AG04449 (cell line): ENCODE data around the gene BTNL2.

Experiments
- CTCF ChIA-PET: fragments of 350-600 bp; formaldehyde crosslinking; extraction: SDS; loops from one replicate; lab custom pipeline; 2021; ENCODE audit warnings: antibody characterized with exemption; lab: Yijun Ruan, JAX
- POLR2A ChIA-PET: fragments of 400-600, 350-600 bp; formaldehyde crosslinking; extraction: SDS; loops from one replicate; lab custom pipeline; 2020; ENCODE audit warnings: antibody characterized with exemption, inconsistent platforms; lab: Yijun Ruan, JAX
- DNase-seq: peaks from one replicate; pipeline ENCODE4 v3.0.0-alpha.2; 2010; ENCODE audit warnings: low read depth, low spot score
- H3K4me3 ChIP-seq: 2 replicates; pipeline ENCODE4 v1.5.1; 2011; ENCODE audit warnings: low read depth, mild to moderate bottlenecking, control low read depth, low read length
- TF ChIP-seq, protein P1 (sequence below): IDR thresholded peaks from one replicate; pipeline ENCODE4 v1.5.1; 2011; ENCODE audit warnings: mild to moderate bottlenecking, moderate library complexity, low read length, control low read depth, inconsistent platforms; ENCODE audit not compliant: insufficient read depth; ENCODE audit errors: missing control alignments

Gene BTNL2

DNA sequence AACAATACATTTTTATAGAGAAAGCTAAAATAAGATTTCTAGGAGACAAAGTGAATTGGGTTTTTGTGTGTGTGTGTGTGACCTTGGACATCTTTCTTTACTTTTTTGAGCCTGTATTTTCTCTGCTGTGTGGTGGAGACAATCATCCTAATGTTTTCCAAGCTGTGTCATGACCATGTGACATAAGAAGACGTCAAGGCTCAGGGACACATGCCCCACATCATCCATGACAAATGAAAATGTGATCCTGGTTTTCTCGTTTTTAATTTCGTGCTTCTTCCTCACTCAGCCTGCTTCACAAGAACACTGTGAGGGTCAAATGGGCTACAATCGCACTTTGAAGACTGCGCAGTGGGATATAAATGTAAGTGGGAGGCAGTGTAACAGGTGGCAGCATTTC lies 3.9 kb upstream of the BTNL2 start:
- TF ChIP-seq, protein P1, sequence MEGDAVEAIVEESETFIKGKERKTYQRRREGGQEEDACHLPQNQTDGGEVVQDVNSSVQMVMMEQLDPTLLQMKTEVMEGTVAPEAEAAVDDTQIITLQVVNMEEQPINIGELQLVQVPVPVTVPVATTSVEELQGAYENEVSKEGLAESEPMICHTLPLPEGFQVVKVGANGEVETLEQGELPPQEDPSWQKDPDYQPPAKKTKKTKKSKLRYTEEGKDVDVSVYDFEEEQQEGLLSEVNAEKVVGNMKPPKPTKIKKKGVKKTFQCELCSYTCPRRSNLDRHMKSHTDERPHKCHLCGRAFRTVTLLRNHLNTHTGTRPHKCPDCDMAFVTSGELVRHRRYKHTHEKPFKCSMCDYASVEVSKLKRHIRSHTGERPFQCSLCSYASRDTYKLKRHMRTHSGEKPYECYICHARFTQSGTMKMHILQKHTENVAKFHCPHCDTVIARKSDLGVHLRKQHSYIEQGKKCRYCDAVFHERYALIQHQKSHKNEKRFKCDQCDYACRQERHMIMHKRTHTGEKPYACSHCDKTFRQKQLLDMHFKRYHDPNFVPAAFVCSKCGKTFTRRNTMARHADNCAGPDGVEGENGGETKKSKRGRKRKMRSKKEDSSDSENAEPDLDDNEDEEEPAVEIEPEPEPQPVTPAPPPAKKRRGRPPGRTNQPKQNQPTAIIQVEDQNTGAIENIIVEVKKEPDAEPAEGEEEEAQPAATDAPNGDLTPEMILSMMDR: no peak
- H3K4me3 ChIP-seq: no peak overlapping the region
- DNase-seq: no peak
- POLR2A ChIA-PET: no interaction called here
- CTCF ChIA-PET: interaction anchor here (0.9 to 9.6 kb wide), 8 partner anchors 9 to 457 kb away, joined by 3 to 172 read pairs (median 8); no protein-coding TSS in a partner anchor

DNA sequence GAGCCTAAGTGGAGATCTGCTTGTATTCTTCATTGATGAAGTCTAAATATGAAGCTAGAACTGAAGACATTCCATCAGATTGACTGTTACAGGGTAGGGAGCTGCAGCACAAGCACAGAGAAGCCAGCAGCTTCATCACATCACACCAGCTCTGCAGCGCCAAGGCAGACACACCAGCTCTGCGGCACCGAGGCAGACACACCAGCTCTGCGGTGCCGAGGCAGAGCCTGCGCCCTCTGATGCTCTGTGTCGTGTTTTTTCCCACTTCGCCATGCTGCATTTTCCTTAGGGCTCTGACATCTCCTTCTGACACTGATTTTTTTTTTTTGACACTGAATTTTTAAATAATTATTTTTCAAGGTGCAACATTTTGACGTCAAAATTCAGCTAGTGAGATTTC lies 784 bp downstream of the BTNL2 start:
- CTCF ChIA-PET: interaction anchor here (1.0 to 11.1 kb wide), 3 partner anchors 8 to 462 kb away, joined by 3 to 88 read pairs (median 6); no protein-coding TSS in a partner anchor

DNA sequence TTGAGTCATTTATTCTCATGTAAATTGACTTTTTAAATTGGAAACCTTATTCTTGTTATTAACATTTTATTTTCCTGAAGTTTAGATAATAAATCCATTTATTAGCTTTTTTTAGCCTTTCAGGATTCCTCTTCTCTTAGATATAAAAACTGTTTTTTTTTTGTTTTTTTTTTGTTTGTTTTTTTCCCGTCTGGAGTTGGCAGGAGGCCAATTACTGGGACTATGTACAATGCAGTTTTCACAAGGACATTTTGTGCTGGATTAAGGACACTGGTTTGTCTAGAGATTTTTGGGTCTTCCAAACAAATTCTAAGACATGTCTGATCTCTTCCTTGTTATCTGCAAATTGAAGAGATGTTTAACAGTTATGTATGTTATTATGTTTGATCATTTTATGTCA lies 1.3 kb downstream of the BTNL2 start:
- ChIA-PET POLR2A (no interaction called here), CTCF (interaction anchor here (1.0 to 11.1 kb wide), 3 partner anchors 9 to 462 kb away, joined by 3 to 88 read pairs (median 6); no protein-coding TSS in a partner anchor)
- H3K4me3 ChIP-seq: no peak overlapping the region
- no peak for DNase-seq
- TF ChIP-seq, protein P1: no peak

More for the DNA sequence above, 784 bp downstream of the BTNL2 start:
- TF ChIP-seq, protein P1: no peak
- POLR2A ChIA-PET: no interaction called here
- H3K4me3 ChIP-seq: no peak overlapping the region
- no peak for DNase-seq

DNA sequence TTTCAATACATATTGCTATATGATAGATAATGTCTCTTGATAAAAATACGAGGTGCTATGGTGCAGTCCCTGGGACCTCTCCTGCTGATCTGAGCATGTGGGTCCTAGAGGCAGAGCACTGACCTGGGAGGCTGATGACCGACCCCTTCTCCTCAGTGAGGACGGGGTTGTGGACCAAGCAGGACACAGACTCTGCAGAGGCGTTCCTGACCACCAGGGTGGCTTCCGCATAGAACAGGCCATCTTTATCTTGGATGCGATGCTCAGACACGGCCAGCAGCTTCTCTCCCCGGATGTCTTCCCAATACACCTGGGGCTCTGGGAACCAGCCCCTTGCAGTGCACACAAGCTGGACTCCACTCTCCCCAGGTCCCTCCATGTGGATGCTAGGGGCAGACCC lies 4.2 kb downstream of the BTNL2 start:
- POLR2A ChIA-PET: no interaction called here
- H3K4me3 ChIP-seq: no peak overlapping the region
- TF ChIP-seq, protein P1: no peak
- DNase-seq: no peak
- CTCF ChIA-PET: interaction anchor here (11.1 kb wide), 1 partner anchor 12 kb away, joined by 88 read pairs; no protein-coding TSS in a partner anchor

DNA sequence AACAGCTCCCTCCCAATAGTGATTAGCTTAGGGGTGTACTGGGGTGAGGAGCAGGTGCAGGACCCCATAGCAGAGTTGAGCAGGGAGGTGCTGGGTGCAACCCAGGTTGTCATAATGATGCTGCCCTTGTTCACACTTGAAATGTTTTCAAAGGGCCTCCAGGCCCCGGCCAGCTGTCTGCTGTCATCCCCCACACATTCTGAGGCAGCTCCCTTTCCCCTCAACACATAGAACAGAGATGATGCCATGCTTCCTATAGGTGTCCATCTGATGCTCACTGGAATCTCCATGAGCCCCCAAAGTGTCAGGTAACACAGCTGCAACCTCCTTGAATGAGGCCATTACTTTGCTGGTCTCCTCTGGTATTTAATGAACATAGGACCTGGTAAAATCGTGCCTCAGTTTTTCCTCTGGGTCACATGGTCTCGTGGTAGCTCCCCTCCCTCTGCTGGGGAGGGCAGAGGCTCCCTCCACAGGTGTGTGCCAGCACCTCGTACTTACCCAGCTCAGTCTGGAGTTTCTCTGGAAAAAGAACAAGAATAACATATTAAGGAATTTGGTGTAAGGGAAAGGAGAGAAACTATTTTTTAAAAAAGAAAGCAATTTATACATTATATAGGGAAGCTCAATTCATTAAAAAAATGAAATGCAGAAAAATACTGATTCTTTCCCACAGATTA lies 5.6 kb downstream of the BTNL2 start:
- no peak overlapping the region for H3K4me3 ChIP-seq
- TF ChIP-seq, protein P1: no peak
- no peak for DNase-seq
- CTCF ChIA-PET: interaction anchor here (1.4 to 11.1 kb wide), 2 partner anchors 9 to 13 kb away, joined by 5 to 88 read pairs; no protein-coding TSS in a partner anchor
- POLR2A ChIA-PET: no interaction called here

DNA sequence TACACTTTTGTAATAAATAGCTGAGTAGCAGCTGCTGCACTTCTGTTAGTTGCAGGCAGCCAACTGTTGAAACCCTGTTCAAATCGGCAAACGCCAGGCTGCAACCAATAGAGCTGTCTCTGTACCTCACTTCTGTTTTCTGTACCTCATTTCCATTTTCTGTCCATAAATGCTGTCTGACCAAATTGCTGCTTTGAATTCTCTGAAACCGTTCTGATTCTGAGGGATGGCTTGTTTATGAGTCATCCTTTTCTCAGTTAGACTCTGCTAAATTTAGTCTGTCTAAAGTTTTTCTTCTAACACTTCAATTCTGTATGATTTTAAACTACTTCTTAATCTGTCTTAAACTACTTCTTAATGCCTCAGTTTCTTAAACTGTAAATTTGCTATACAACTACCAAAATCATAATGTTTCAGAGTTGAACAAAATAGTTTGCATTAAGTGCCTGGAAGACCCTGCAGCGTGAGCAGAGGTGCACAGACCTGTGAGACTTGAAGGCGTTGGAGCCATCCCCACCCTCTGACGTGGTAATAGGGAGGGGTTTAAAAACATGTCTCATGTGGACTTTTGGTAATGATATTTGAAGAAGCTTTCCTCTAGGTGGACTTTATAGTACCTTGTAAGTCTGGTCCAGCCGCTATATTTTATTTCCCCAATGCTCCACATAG lies 9.6 kb downstream of the BTNL2 start:
- ChIA-PET POLR2A (no interaction called here), CTCF (interaction anchor here (1.3 to 11.1 kb wide), 2 partner anchors 17 to 398 kb away, joined by 5 to 88 read pairs; no protein-coding TSS in a partner anchor)
- TF ChIP-seq, protein P1: no peak
- H3K4me3 ChIP-seq: no peak overlapping the region
- DNase-seq: no peak
